ENCODE measurements around the gene DNASE1L1.

- no peak for TF ChIP-seq PRDM10 (tag by site-specific recombination; IDR thresholded peaks at IDR 0.05)
- TF ChIP-seq, protein P1, sequence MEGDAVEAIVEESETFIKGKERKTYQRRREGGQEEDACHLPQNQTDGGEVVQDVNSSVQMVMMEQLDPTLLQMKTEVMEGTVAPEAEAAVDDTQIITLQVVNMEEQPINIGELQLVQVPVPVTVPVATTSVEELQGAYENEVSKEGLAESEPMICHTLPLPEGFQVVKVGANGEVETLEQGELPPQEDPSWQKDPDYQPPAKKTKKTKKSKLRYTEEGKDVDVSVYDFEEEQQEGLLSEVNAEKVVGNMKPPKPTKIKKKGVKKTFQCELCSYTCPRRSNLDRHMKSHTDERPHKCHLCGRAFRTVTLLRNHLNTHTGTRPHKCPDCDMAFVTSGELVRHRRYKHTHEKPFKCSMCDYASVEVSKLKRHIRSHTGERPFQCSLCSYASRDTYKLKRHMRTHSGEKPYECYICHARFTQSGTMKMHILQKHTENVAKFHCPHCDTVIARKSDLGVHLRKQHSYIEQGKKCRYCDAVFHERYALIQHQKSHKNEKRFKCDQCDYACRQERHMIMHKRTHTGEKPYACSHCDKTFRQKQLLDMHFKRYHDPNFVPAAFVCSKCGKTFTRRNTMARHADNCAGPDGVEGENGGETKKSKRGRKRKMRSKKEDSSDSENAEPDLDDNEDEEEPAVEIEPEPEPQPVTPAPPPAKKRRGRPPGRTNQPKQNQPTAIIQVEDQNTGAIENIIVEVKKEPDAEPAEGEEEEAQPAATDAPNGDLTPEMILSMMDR (tag by site-specific recombination; IDR thresholded peaks at IDR 0.05) = no peak
- no peak for TF ChIP-seq ZNF121 (tag by site-specific recombination; IDR thresholded peaks at IDR 0.05)
- no peak for TF ChIP-seq ZNF660 (tag by site-specific recombination; IDR thresholded peaks at IDR 0.05)
- TF ChIP-seq ZNF670 (tag by site-specific recombination; IDR thresholded peaks at IDR 0.05; ENCODE audit: low read depth) = no peak
- TF ChIP-seq, protein P2, sequence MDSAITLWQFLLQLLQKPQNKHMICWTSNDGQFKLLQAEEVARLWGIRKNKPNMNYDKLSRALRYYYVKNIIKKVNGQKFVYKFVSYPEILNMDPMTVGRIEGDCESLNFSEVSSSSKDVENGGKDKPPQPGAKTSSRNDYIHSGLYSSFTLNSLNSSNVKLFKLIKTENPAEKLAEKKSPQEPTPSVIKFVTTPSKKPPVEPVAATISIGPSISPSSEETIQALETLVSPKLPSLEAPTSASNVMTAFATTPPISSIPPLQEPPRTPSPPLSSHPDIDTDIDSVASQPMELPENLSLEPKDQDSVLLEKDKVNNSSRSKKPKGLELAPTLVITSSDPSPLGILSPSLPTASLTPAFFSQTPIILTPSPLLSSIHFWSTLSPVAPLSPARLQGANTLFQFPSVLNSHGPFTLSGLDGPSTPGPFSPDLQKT (IDR thresholded peaks at IDR 0.05; ENCODE audit: borderline replicate concordance, low read depth, low read length) = no peak
- TF ChIP-seq, protein P3, sequence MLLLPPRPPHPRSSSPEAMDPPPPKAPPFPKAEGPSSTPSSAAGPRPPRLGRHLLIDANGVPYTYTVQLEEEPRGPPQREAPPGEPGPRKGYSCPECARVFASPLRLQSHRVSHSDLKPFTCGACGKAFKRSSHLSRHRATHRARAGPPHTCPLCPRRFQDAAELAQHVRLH (tag by site-specific recombination; IDR thresholded peaks at IDR 0.05) = no peak
- TF ChIP-seq, protein P4, sequence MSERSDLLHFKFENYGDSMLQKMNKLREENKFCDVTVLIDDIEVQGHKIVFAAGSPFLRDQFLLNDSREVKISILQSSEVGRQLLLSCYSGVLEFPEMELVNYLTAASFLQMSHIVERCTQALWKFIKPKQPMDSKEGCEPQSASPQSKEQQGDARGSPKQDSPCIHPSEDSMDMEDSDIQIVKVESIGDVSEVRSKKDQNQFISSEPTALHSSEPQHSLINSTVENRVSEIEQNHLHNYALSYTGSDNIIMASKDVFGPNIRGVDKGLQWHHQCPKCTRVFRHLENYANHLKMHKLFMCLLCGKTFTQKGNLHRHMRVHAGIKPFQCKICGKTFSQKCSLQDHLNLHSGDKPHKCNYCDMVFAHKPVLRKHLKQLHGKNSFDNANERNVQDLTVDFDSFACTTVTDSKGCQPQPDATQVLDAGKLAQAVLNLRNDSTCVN (tag by site-specific recombination; optimal IDR thresholded peaks at IDR 0.05) = no peak
- no peak for TF ChIP-seq ZNF292 (tag by site-specific recombination; IDR thresholded peaks at IDR 0.05; ENCODE audit: borderline replicate concordance, low read depth)
- no peak for TF ChIP-seq ZNF274 (IDR thresholded peaks at IDR 0.05; ENCODE audit: low read length)
- no peak for TF ChIP-seq ZNF274 (tag by site-specific recombination; IDR thresholded peaks at IDR 0.05; ENCODE audit: borderline replicate concordance)
- no peak for TF ChIP-seq ZNF629 (tag by site-specific recombination; IDR thresholded peaks at IDR 0.05)
- TF ChIP-seq, protein P5, sequence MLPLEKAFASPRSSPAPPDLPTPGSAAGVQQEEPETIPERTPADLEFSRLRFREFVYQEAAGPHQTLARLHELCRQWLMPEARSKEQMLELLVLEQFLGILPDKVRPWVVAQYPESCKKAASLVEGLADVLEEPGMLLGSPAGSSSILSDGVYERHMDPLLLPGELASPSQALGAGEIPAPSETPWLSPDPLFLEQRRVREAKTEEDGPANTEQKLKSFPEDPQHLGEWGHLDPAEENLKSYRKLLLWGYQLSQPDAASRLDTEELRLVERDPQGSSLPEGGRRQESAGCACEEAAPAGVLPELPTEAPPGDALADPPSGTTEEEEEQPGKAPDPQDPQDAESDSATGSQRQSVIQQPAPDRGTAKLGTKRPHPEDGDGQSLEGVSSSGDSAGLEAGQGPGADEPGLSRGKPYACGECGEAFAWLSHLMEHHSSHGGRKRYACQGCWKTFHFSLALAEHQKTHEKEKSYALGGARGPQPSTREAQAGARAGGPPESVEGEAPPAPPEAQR (tag by site-specific recombination; IDR thresholded peaks at IDR 0.05) = no peak
Measured at GRCh38 chrX:154363706-154364439, 45.2 kb downstream of the DNASE1L1 start.

Data from HEK293 (cell line).